ENCODE results near the gene FBLN7. TPM values are rescaled to one million over a fixed set of nuclear protein-coding genes. Genes with fewer than 3 reads are reported as not detected.

The FBLN7 gene
- total and polyA plus RNA-seq, 4 donors: 0.60 to 2.4 (median 1.9) TPM

GRCh38 chr2:112168422-112169124 is 30.4 kb downstream of the FBLN7 start:
- no peak overlapping the region for H3K4me3 ChIP-seq (ENCODE audit: low read depth in 1 of 3, low read length in 3 of 3)
- H3K27me3 ChIP-seq (ENCODE audit: control insufficient read depth in 4 of 4, insufficient read depth in 4 of 4, low read length in 3 of 4): no peaks in the 10 kb centered on the region
- no peaks in the 10 kb centered on the region for H3K9me3 ChIP-seq (ENCODE audit: control insufficient read depth in 4 of 4, low read length in 3 of 4)
- H3K27ac ChIP-seq (ENCODE audit: low read depth in 1 of 2, low read length in 2 of 2): no peak overlapping the region
- no peak for DNase-seq (ENCODE audit: low spot score)
- no peaks in the 10 kb centered on the region for H3K36me3 ChIP-seq (ENCODE audit: control insufficient read depth in 4 of 4, insufficient read depth in 3 of 4, low read depth in 1 of 4, low read length in 3 of 4)
- no peak overlapping the region for H3K9ac ChIP-seq (ENCODE audit: low read depth in 1 of 2, low read length in 2 of 2)
- WGBS: 65% methylated on average over 10 of the region's 10 CpGs
- H3K4me1 ChIP-seq (ENCODE audit: control insufficient read depth in 4 of 4, insufficient read depth in 4 of 4, low read length in 3 of 4): peaks cover 0 to 4% (median 2%) of the 10 kb centered on the region in 4 donors
- TF ChIP-seq FOXA2 (IDR thresholded peaks at IDR 0.05) (no peak), HNF4A (conservative IDR thresholded peaks at IDR 0.05) (peak in 1 of 2 donors; percentile 20), RXRA (IDR thresholded peaks at IDR 0.05) (peak; percentile 27 to 67), RAD21 (IDR thresholded peaks at IDR 0.05) (no peak)

- Histone ChIP-seq H3K9ac (ENCODE audit: low read depth in 1 of 2, low read length in 2 of 2) (no peak overlapping the region), H3K9me3 (ENCODE audit: control insufficient read depth in 4 of 4, low read length in 3 of 4) (no peaks in the 10 kb centered on the region), H3K27ac (ENCODE audit: low read depth in 1 of 2, low read length in 2 of 2) (no peak overlapping the region), H3K27me3 (ENCODE audit: control insufficient read depth in 4 of 4, insufficient read depth in 4 of 4, low read length in 3 of 4) (no peaks in the 10 kb centered on the region), H3K4me1 (ENCODE audit: control insufficient read depth in 4 of 4, insufficient read depth in 4 of 4, low read length in 3 of 4) (peaks cover 0 to 2% (median under 1%) of the 10 kb centered on the region in 4 donors), H3K36me3 (ENCODE audit: control insufficient read depth in 4 of 4, insufficient read depth in 3 of 4, low read depth in 1 of 4, low read length in 3 of 4) (no peaks in the 10 kb centered on the region), H3K4me3 (ENCODE audit: low read depth in 1 of 3, low read length in 3 of 3) (no peak overlapping the region)
- 98% methylated on average over 4 of the region's 4 CpGs for WGBS
- TF ChIP-seq NR2F2 (IDR thresholded peaks at IDR 0.05): no peak
- TF ChIP-seq FOXA2 (IDR thresholded peaks at IDR 0.05): no peak
- TF ChIP-seq RXRA (IDR thresholded peaks at IDR 0.05): no peak
- TF ChIP-seq ATF3 (IDR thresholded peaks at IDR 0.05): no peak
- no peak for TF ChIP-seq HNF4A (conservative IDR thresholded peaks at IDR 0.05)
- TF ChIP-seq RAD21 (IDR thresholded peaks at IDR 0.05): no peak
- no peak for DNase-seq (ENCODE audit: low spot score)
Observed at GRCh38 chr2:112170495-112170894, 32.3 kb downstream of the FBLN7 start.

GRCh38 chr2:112173646-112174319 is 35.6 kb downstream of the FBLN7 start:
- Histone ChIP-seq H3K4me1 (ENCODE audit: control insufficient read depth in 4 of 4, insufficient read depth in 4 of 4, low read length in 3 of 4) (no peaks in the 10 kb centered on the region), H3K27ac (ENCODE audit: low read depth in 1 of 2, low read length in 2 of 2) (no peak overlapping the region), H3K27me3 (ENCODE audit: control insufficient read depth in 4 of 4, insufficient read depth in 4 of 4, low read length in 3 of 4) (no peaks in the 10 kb centered on the region), H3K36me3 (ENCODE audit: control insufficient read depth in 4 of 4, insufficient read depth in 3 of 4, low read depth in 1 of 4, low read length in 3 of 4) (no peaks in the 10 kb centered on the region), H3K9me3 (ENCODE audit: control insufficient read depth in 4 of 4, low read length in 3 of 4) (no peaks in the 10 kb centered on the region), H3K4me3 (ENCODE audit: low read depth in 1 of 3, low read length in 3 of 3) (no peak overlapping the region), H3K9ac (ENCODE audit: low read depth in 1 of 2, low read length in 2 of 2) (no peak overlapping the region)
- 95% methylated on average over 11 of the region's 11 CpGs for WGBS
- DNase-seq (ENCODE audit: low spot score): no peak
- TF ChIP-seq RAD21 (IDR thresholded peaks at IDR 0.05) (no peak), HNF4A (conservative IDR thresholded peaks at IDR 0.05) (no peak), YY1 (IDR thresholded peaks at IDR 0.05) (no peak), FOXA2 (IDR thresholded peaks at IDR 0.05) (no peak)

- 93% methylated on average over 4 of the region's 4 CpGs for WGBS
- TF ChIP-seq GABPA (IDR thresholded peaks at IDR 0.05 in 1 of 2, conservative IDR thresholded peaks at IDR 0.05 in 1 of 2) (no peak), HNF4A (conservative IDR thresholded peaks at IDR 0.05) (no peak), RXRA (IDR thresholded peaks at IDR 0.05) (no peak), ATF3 (IDR thresholded peaks at IDR 0.05) (no peak)
- no peak for DNase-seq (ENCODE audit: low spot score)
Observed at GRCh38 chr2:112174383-112174782, 36.2 kb downstream of the FBLN7 start.

More at GRCh38 chr2:112174383-112174782, 36.2 kb downstream of the FBLN7 start:
- Histone ChIP-seq H3K27ac (ENCODE audit: low read depth in 1 of 2, low read length in 2 of 2) (no peak overlapping the region), H3K36me3 (ENCODE audit: control insufficient read depth in 4 of 4, insufficient read depth in 3 of 4, low read depth in 1 of 4, low read length in 3 of 4) (no peaks in the 10 kb centered on the region), H3K4me3 (ENCODE audit: low read depth in 1 of 3, low read length in 3 of 3) (no peak overlapping the region), H3K4me1 (ENCODE audit: control insufficient read depth in 4 of 4, insufficient read depth in 4 of 4, low read length in 3 of 4) (no peaks in the 10 kb centered on the region), H3K27me3 (ENCODE audit: control insufficient read depth in 4 of 4, insufficient read depth in 4 of 4, low read length in 3 of 4) (no peaks in the 10 kb centered on the region), H3K9ac (ENCODE audit: low read depth in 1 of 2, low read length in 2 of 2) (no peak overlapping the region), H3K9me3 (ENCODE audit: control insufficient read depth in 4 of 4, low read length in 3 of 4) (no peaks in the 10 kb centered on the region)
